ENCODE measurements around the gene CAMK1D.

The CAMK1D gene

GRCh38 chr10:12819071-12819470 lies 469.7 kb downstream of the CAMK1D start:
- no peak overlapping the region for H3K27ac ChIP-seq
- TF ChIP-seq, protein P1, sequence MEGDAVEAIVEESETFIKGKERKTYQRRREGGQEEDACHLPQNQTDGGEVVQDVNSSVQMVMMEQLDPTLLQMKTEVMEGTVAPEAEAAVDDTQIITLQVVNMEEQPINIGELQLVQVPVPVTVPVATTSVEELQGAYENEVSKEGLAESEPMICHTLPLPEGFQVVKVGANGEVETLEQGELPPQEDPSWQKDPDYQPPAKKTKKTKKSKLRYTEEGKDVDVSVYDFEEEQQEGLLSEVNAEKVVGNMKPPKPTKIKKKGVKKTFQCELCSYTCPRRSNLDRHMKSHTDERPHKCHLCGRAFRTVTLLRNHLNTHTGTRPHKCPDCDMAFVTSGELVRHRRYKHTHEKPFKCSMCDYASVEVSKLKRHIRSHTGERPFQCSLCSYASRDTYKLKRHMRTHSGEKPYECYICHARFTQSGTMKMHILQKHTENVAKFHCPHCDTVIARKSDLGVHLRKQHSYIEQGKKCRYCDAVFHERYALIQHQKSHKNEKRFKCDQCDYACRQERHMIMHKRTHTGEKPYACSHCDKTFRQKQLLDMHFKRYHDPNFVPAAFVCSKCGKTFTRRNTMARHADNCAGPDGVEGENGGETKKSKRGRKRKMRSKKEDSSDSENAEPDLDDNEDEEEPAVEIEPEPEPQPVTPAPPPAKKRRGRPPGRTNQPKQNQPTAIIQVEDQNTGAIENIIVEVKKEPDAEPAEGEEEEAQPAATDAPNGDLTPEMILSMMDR (conservative IDR thresholded peaks at IDR 0.05), result no peak

DNA sequence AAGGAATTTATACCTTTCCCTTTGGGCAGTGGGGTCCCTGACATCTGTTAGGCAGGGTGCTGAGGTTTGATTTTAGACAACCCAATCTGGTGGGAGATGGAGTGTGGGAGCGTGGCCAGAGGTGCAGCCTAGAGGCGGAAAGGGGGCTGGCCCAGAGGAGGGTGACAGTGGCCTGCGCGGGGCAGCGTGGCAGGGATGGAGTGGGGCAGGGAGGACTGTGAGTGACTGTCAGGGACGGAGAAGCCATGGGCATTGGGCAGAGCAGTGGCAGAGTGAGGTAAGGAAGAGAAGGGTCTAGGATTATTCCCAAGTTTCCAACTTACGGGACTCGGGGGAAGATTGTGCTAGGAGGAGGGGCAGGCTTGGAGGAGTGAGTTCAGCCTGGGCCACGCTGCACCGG lies 470.3 kb downstream of the CAMK1D start:
- no peak overlapping the region for H3K27ac ChIP-seq
- TF ChIP-seq, protein P1 (conservative IDR thresholded peaks at IDR 0.05), result no peak

DNA sequence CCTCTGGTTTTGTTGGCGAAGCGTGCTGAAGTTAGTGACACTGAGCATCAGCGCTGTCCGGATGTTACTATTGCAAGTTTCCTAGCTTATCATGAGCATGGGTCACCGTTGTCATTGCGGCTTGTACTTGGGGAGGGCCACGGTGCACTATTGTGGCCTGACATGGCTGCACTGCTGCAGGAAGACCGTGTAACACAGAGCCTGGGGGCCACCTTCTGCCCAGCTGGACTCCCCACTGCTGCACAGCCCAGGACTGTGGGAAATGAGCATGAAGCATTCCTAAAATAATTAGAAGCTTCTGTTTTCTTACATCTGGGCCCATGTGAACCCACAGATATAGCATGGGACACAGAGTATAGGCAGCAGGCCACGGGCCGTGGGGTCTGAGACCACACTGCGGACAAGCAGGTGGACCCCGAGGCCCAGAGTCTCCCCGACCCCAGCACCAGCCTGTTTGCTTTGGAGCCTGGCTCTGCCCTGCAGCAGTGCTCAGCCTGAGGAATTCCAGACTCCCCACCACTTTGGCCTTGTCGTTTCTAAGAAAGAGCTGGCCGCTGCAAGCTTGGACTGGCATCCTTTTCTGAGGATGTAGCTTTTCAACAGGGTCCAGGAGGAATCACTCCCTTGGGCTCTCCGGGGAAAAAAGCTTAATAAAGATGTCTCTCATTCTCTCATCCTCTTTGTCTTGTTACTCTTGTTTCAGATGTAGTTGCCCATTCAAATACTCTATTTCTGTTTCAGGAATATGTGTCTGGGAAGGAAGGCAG lies 473.0 kb downstream of the CAMK1D start:
- TF ChIP-seq, protein P1 (conservative IDR thresholded peaks at IDR 0.05), result no peak

GRCh38 chr10:12822893-12823170 lies 473.5 kb downstream of the CAMK1D start:
- H3K27ac ChIP-seq, result no peak overlapping the region

More for the DNA sequence above, 473.0 kb downstream of the CAMK1D start:
- H3K27ac ChIP-seq, result no peak overlapping the region

GRCh38 chr10:12823328-12823727 lies 474.0 kb downstream of the CAMK1D start:
- TF ChIP-seq, protein P1 (conservative IDR thresholded peaks at IDR 0.05), result no peak
- H3K27ac ChIP-seq, result no peak overlapping the region

More at GRCh38 chr10:12822893-12823170, 473.5 kb downstream of the CAMK1D start:
- TF ChIP-seq, protein P1 (conservative IDR thresholded peaks at IDR 0.05), result no peak

GRCh38 chr10:12825260-12825849 lies 476.0 kb downstream of the CAMK1D start:
- H3K27ac ChIP-seq, result no peak overlapping the region
- TF ChIP-seq, protein P1 (conservative IDR thresholded peaks at IDR 0.05), result no peak

DNA sequence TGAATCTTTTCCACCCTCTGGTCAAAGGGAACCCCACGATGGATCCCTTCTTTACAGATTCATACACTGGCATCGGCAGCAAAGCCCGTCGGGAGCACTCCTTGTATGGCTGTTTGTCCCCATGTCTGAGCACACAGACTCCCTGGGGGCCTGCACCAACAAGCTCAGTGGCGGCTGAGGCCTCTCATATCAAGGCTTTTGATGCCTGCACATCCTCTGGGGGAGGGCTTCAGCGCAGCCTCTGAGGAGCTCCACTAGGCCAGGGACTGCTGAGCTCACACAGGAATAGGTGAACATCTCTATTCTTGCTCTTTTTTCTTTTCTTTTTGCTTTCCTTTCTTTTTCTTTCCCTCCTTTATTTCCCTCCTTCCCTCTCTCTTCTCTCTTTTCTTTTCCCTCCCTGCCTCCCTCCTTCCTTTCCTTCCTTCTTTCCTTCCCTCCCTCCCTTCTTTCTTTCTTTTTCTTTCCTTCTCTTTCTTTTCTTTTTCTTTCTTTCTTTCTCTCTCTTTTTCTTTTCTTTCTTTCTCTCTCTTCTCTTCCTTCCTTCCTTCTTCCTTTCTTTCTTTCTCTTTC lies 477.5 kb downstream of the CAMK1D start:
- TF ChIP-seq, protein P1 (conservative IDR thresholded peaks at IDR 0.05), result no peak
- H3K27ac ChIP-seq, result no peak overlapping the region

Data from VCaP (cell line).